ENCODE measurements around the gene ASS1.

The ASS1 gene

GRCh38 chr9:130419521-130420035, 25.2 kb upstream of the ASS1 start:
- DNase-seq (ENCODE audit: low read depth): no peak

DNA sequence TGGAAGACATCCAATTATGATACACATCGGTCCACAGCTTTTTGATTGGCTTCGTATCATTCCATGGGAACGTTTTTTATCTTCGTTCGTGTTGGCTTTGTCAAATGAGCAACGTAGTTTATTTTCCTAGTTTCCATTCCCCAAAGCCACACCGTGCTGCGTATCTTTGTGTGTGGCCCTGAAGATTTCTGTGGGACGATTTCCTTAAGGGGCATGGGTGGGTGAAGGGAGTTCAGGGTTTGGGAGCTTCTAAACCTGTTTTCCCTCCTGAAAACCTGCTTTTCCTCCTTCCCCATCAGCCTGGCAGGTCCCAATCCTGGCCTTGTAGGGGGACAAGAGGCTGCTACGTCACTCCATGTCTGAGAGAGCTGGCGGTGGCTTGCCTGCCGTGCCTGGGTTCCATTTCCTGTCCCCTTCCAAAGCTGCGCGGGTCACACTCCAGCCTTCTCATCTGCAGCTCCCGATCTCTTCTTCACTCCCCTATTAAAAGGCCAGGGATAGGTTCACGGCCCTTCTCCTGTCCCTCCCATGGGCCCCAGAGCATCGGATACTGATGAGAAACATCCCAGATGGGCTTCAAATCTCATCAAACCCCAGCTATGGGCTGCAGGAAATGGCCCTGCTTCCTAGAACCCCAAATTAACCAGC, 23.5 kb upstream of the ASS1 start:
- DNase-seq (ENCODE audit: low read depth): no peak

GRCh38 chr9:130421802-130422276, 22.9 kb upstream of the ASS1 start:
- peak; percentile 33 for DNase-seq (ENCODE audit: low read depth)

GRCh38 chr9:130422546-130422945, 22.2 kb upstream of the ASS1 start:
- DNase-seq (ENCODE audit: low read depth): no peak

DNA sequence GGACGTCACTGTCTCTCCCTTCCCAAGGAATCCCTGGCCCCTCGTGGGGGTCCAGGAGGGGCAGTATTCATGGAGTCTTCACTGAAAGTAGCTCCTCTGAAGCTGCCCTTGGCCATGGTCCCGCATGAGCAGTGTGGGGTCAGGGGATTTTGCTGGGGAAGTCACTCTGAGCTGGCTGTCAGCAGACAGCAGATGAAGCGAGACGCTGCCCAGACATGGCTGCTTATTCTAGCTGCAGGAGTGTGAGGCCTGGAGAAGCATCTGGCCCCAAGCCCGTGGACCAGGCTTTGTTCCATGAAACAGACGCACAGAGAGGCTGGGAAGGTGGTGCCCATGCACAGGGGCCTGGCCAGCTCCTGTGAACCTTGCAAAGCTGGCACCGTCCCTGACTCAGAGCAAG, 21.5 kb upstream of the ASS1 start:
- no peak for DNase-seq (ENCODE audit: low read depth)

DNA sequence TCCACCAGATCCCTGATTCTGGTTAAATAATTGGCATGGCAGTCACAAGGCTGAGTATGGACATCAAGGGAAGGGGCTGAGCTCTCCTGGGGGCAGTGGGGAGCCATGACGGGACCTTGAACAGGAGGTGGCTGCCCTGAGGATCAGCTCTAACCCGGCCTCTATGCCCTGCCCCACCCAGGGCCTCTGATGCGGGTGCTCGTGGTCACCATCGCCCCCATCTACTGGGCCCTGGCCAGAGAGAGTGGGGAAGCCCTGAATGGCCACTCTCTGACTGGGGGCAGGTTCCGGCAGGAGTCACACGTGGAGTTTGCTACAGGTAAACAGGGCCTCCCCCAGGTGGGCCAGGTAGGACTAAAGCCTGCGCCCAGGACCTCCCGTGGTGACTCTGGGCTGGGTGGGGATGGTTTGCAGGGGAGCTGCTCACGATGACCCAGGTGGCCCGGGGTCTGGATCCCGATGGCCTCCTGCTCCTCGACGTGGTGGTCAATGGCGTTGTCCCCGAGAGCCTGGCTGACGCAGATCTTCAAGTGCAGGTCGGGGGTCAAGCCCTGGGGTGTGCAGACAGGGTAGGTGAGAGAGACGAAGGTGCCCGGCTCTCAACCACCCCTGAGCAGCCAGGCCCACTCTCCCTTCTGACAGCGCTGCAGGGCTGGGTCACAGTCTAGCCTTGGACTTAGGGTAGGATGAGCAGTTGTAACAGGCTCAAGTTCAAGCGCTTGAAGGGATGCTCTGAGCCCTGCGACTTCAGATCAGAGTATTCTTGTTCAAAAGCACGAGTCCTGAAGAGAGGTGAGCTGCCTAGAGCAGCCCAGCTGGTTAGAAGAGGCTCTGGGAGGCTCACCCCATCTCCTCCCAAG, 19.9 kb upstream of the ASS1 start:
- no peak for DNase-seq (ENCODE audit: low read depth)

DNA sequence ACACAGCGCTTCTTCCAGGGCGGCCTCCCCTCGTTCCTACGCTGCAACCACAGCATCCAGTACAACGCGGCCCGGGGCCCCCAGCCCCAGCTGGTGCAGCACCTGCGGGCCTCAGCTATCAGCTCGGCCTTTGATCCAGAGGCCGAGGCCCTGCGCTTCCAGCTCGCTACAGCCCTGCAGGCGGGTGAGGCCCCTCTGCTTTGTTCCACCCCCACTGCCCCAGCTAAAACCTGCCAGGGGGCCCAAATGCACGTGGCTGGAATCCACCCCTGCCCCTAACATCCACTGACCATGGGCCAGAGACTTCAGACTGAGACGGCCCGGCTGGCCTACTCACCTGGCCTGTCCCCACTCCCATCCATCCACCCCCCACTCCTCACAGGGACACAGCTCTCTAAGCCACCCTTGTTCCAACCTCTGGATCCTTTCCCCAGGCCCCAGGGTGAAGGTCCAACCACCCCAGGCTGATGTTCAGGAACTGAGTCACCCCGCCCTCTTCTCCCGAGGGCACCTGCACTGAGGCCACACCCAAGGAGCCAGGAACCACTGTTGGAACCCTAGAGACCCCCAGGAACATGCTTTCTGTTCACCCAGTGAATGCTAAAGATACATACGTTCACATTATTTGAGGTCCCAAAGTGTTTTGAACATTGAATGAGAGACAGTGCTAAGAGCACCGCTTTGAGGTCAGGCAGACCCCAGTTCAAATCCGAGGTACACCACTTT, 18.9 kb upstream of the ASS1 start:
- DNase-seq (ENCODE audit: low read depth): no peak

DNA sequence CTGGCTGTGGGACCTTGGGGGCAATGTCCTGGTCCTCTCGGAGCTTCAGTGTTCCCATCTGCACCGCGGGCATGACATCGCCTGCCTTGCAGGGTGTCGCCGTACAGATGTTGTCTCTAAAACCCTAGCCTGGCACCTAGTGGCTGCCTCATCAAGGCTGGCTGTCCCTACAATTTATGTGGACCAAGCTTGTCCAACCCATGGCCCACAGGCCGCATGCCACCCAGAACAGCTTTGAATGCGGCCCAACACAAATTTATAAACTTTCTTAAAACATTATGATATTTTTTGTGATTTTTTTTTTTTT, 18.3 kb upstream of the ASS1 start:
- no peak for DNase-seq (ENCODE audit: low read depth)

DNA sequence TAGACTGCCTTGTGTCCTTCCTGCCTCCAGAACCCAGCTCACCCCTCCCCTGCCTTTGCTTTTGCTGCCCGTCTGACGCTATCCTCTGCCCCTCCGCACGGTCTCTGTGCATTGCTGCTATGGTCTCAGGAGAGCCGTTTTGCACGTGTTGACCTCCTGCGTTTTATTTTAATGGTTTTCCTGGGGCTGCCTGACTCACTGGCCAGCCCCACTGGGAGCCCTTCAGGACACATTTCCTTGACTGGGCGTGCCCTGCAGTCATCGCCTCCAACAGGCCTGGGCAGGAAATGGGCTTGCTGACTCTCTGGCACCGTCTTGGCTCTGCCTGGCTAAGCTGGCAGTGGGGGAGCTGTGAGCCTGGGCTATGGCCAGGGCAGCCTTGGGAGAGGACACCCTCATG, 17.9 kb upstream of the ASS1 start:
- DNase-seq (ENCODE audit: low read depth): peak; percentile 41

- no peak for DNase-seq (ENCODE audit: low read depth)
Observed at GRCh38 chr9:130427326-130427725, 17.4 kb upstream of the ASS1 start.

DNA sequence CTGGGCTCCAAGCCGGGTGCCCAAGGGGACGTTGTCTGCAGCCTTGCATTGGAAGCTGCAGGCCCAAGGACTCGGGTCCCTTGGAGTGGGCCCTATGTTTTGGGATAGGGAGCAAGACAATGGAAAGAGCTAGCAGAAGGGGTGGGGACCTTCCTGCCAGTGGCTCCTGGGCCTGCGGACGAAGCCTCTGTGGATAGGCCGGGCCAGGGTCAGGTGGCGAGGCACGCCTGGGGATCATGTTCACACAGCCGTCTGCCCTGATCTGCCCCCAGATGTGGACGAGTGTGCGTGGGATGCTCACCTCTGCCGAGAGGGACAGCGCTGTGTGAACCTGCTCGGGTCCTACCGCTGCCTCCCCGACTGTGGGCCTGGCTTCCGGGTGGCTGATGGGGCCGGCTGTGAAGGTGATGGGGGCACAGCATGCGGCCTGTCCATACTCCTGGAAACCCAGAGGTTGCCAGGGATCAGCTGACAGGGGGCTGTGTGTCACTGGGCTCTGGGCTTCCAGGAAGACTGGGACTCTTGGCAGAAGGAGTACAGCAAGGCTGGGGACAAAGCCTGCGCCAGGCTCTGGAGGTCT, 16.6 kb upstream of the ASS1 start:
- no peak for DNase-seq (ENCODE audit: low read depth)

DNA sequence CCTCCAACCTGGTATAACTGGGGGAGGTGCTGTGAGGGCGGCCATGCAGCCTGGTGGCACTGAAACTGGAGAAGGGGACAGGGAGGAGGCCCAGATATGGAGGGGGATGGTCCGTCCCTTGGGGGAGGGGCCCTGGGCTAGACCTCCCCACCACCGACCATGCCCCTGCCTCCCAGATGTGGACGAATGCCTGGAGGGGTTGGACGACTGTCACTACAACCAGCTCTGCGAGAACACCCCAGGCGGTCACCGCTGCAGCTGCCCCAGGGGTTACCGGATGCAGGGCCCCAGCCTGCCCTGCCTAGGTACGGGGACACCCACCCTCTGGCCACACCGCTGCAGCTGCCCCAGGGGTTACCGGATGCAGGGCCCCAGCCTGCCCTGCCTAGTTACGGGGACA, 15.4 kb upstream of the ASS1 start:
- no peak for DNase-seq (ENCODE audit: low read depth)

GRCh38 chr9:130429831-130430230, 14.9 kb upstream of the ASS1 start:
- DNase-seq (ENCODE audit: low read depth): no peak

DNA sequence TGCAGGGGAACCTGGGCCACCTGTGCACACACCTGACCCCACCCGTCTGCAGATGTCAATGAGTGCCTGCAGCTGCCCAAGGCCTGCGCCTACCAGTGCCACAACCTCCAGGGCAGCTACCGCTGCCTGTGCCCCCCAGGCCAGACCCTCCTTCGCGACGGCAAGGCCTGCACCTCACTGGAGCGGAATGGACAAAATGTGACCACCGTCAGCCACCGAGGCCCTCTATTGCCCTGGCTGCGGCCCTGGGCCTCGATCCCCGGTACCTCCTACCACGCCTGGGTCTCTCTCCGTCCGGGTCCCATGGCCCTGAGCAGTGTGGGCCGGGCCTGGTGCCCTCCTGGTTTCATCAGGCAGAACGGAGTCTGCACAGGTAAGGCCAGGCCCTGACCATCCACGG, 14.5 kb upstream of the ASS1 start:
- DNase-seq (ENCODE audit: low read depth): no peak

- DNase-seq (ENCODE audit: low read depth): no peak
Observed at GRCh38 chr9:130430734-130431535, 13.8 kb upstream of the ASS1 start.

DNA sequence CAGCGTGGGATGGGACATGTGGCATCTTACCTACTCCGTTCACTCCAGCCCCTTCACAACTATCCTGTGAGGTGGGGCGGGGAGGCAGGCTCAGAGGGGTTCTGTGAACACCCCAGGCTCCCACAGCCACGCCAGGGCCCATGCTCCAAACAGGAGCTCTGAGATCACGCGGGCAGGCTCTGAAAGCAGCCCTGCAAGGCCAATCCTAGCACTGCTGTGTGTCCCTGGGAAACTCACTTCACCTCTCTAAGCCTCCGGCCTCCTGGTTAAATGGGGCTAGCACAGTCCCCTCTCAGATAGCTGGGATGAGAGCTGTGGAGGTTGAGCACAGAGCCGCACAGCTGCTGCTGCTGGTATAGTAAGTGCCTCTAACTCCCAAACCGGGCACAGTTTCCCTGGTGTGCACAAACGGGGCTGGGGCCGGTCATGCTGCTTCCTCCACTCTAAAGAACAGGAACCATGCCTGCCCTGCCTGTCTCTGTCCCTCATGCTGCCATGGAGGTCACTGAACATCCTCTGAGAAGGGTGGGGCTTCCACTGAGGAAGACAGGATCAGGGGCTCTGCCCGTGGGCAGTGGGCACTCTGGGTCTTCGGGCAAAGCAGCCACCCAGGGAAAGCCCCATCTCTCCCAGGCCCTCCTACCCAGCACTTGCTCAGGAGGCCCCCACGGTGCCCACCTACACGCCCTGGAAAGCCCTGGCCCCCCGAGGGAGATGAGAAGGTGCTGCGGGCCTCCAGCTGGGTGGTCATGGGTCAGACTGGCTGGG, 13.0 kb upstream of the ASS1 start:
- DNase-seq (ENCODE audit: low read depth): no peak

GRCh38 chr9:130432362-130432761, 12.4 kb upstream of the ASS1 start:
- DNase-seq (ENCODE audit: low read depth): no peak

DNA sequence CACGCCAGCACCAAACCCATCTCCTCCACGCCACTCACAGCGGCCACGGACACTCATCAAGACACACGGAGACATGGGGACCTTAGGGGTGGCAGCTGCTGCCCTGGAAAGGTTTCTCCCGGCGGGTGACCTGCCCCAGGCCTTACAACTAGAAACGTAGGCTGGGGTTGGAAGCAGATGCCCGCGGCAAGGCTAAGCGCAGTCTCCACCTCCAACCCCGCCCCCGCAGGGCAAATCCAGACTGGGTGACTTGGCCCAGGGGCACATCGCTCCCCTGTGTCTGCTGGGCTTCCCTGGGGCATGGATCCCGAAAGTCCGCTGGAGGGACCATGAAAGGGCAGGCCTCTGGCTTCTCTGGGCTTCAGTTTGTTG, 12.0 kb upstream of the ASS1 start:
- DNase-seq (ENCODE audit: low read depth): no peak

DNA sequence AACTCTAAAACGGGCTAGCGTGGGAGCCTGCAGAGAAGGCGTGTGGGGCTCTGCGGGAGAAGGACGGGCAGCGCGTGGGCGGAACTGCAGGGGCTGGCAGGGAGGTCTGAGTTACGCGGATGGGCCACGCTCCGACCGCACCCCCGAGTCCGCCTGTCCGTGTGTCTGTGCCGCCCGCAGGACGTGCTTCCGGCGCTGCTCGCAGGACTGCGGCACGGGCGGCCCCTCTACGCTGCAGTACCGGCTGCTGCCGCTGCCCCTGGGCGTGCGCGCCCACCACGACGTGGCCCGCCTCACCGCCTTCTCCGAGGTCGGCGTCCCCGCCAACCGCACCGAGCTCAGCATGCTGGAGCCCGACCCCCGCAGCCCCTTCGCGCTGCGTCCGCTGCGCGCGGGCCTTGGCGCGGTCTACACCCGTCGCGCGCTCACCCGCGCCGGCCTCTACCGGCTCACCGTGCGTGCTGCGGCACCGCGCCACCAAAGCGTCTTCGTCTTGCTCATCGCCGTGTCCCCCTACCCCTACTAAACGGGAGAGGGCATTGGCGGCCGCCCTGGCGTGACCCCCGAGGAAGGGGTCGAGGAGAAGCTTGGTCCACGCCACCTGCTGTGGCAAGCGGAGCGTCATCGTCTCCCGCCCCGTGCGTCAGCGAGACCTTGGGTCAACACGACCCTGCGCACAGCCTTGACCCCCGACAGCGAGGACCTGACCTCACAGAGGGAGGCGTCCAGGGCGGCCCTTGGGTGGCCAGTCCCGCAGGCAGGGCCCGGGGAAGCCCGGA, 11.4 kb upstream of the ASS1 start:
- DNase-seq (ENCODE audit: low read depth): no peak

DNA sequence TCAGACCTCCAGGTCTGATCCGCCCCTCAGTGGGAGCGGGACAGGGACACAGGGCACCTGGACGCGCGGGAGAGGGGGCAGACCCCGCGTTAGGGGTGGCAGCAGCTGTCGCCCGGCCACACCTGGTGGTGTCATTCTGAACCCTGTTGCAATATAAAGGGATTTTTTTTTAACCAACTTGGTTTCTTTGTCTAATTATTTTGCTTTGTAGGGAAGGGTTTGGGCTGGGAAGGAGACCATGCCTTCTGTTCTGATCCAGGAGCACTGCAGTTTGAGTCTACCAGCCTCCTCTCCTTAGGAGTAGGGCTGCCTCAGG, 10.9 kb upstream of the ASS1 start:
- no peak for DNase-seq (ENCODE audit: low read depth)
